Esophagus squamous epithelium (tissue), 4 donors: Measurements from ENCODE around the gene STK25.

Experiments
- CTCF ChIP-seq, 6 experiments: fragments of 450-650 bp in 4 of 6; fragments of 200-600 bp in 2 of 6; sonication (generic) in 2 of 6; IDR thresholded peaks; one replicate each; pipeline ENCODE4 v1.5.1; 2016 to 2019; ENCODE audit warnings: antibody characterized with exemption in 6 of 6, mild to moderate bottlenecking in 4 of 6, moderate library complexity in 4 of 6
- POLR2A ChIP-seq, 4 donors: fragments of 450-650 bp; IDR thresholded peaks; one replicate each; pipeline ENCODE4 v1.6.1; 2017; ENCODE audit warnings: antibody characterized with exemption in 4 of 4, mild to moderate bottlenecking in 4 of 4, moderate library complexity in 3 of 4

- TF ChIP-seq CTCF (IDR thresholded peaks at IDR 0.05) (no peak), POLR2A (IDR thresholded peaks at IDR 0.05) (no peak)
Measured at GRCh38 chr2:241532168-241532567, 23.8 kb upstream of the STK25 start.
